Measurements from ENCODE around the gene HSPA5. TPM values are rescaled to one million over a fixed set of nuclear protein-coding genes. Genes with fewer than 3 reads are reported as not detected.

Gene HSPA5
- total RNA-seq, 1 experiment from 2014 or later, result 438 TPM

DNA sequence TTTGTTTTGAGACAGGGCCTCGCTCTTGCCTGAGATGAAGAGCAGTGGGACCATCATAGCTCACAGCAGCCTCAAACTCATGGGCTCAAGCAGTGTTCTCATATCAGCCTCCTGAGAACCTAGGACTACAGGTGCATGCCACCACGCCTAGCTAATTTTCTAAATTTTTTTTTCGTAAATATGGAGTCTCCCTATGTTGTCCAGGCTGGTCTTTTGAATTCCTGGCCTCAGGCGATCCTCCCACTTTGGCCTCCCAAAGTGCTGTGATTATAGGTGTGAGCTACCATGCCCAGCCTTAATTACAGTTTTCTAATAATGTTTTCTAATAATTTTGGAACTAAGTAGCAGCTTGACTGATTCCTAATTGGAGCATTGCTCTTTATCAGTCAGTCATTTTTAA lies 35.6 kb upstream of the HSPA5 start:
- H3K4me2 ChIP-seq (ENCODE audit: low read length), result no peak overlapping the region
- no TSS peak for BruUV-seq (replicated peaks)
- no peaks in the 10 kb centered on the region for H3K27me3 ChIP-seq (ENCODE audit: insufficient read depth, low read length)
- no peak overlapping the region for H3K4me3 ChIP-seq (replicated peaks in 1 of 2; ENCODE audit: low read depth in 1 of 2, low read length in 2 of 2)
- DNase-seq (ENCODE audit: low read depth, low spot score) (no peak), ATAC-seq (no peak)
- no peak overlapping the region for H3K9ac ChIP-seq (ENCODE audit: low read length)
- no peaks in the 10 kb centered on the region for H4K20me1 ChIP-seq (ENCODE audit: insufficient read depth)
- ChIA-PET POLR2A (interaction anchor here (1.7 kb wide), 1 partner anchor 35 kb away, joined by 10 read pairs; the partner anchor contains the start of gene HSPA5), CTCF (no interaction called here), RAD21 (ENCODE audit: low non-redundant PET in 1 of 2, low total read pairs in 2 of 2, uncharacterized antibody in 2 of 2, unreplicated experiment in 2 of 2) (no interaction called here)
- no peaks in the 10 kb centered on the region for H3K4me1 ChIP-seq (ENCODE audit: control insufficient read depth in 1 of 2, insufficient read depth in 2 of 2, low read length in 2 of 2)
- H3K27ac ChIP-seq (ENCODE audit: low read depth, low read length), result no peak overlapping the region
- intact Hi-C loops (cut with micrococcal nuclease), result loop anchor here (5.0 kb wide), 1 partner anchor 86 kb away; no protein-coding TSS in a partner anchor
- no peaks in the 10 kb centered on the region for H3K9me2 ChIP-seq (ENCODE audit: insufficient read depth)
- TF ChIP-seq CEBPB (IDR thresholded peaks at IDR 0.05; ENCODE audit: low read depth) (no peak), EZH2 (IDR thresholded peaks at IDR 0.05) (no peak), YY1 (IDR thresholded peaks at IDR 0.05; ENCODE audit: extremely low read depth, insufficient replicate concordance, low read depth, low read length) (no peak)
- peaks cover 95% of the 10 kb centered on the region for H3K79me2 ChIP-seq (ENCODE audit: insufficient read depth, low read length)
- no peaks in the 10 kb centered on the region for H3K36me3 ChIP-seq (ENCODE audit: control insufficient read depth in 1 of 2, insufficient read depth in 2 of 2, low read length in 2 of 2)
- H3K9me3 ChIP-seq (ENCODE audit: control insufficient read depth in 1 of 2, insufficient read depth in 1 of 2, low read depth in 1 of 2, low read length in 2 of 2), result no peaks in the 10 kb centered on the region
- no peak overlapping the region for H2AFZ ChIP-seq (ENCODE audit: low read depth, low read length, poor library complexity, severe bottlenecking)

DNA sequence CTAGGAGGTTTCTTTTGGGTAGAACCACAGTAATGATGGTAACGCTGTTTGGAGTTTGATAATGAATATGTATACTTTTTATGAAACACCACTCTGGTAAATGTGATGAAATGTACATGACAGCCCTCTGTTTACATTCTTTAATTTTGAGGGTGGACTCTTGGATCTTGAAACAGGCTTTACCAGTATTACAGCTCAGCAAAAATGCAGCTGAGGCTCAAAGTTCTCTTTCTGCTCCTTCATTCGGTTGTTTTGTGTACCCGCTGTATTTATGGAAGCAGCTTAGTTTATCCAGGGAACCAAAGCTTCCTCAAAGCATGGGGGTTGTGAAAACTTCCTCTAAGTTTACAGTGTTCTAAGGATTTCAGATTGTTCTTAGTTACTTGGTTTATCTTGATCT lies 31.6 kb upstream of the HSPA5 start:
- H3K27me3 ChIP-seq (ENCODE audit: insufficient read depth, low read length), result no peaks in the 10 kb centered on the region
- CTCF ChIA-PET, result interaction anchor here (1.5 kb wide), 1 partner anchor 11 kb away, joined by 4 read pairs; the partner anchor contains the start of gene GAPVD1
- no peak overlapping the region for H3K27ac ChIP-seq (ENCODE audit: low read depth, low read length)
- DNase-seq (ENCODE audit: low read depth, low spot score) (no peak), ATAC-seq (no peak)
- no peak overlapping the region for H3K4me2 ChIP-seq (ENCODE audit: low read length)
- no peaks in the 10 kb centered on the region for H3K36me3 ChIP-seq (ENCODE audit: control insufficient read depth in 1 of 2, insufficient read depth in 2 of 2, low read length in 2 of 2)
- intact Hi-C loops (cut with micrococcal nuclease), result no loop called here
- TF ChIP-seq CEBPB (IDR thresholded peaks at IDR 0.05; ENCODE audit: low read depth) (no peak), ZNF274 (IDR thresholded peaks at IDR 0.05; ENCODE audit: low read depth, low read length) (no peak), ELF1 (IDR thresholded peaks at IDR 0.05; ENCODE audit: borderline replicate concordance, low read depth) (no peak), SRF (IDR thresholded peaks at IDR 0.05; ENCODE audit: low read depth) (no peak), EGR1 (IDR thresholded peaks at IDR 0.05; ENCODE audit: low read depth) (no peak), SIN3A (IDR thresholded peaks at IDR 0.05; ENCODE audit: low read depth) (no peak), JUND (IDR thresholded peaks at IDR 0.05) (no peak), CBX3 (IDR thresholded peaks at IDR 0.05; ENCODE audit: low read depth) (no peak), POLR2AphosphoS5 (IDR thresholded peaks at IDR 0.05; ENCODE audit: low read depth, low read length) (no peak), SP1 (IDR thresholded peaks at IDR 0.05; ENCODE audit: low read depth) (no peak), YY1 (IDR thresholded peaks at IDR 0.05; ENCODE audit: extremely low read depth, insufficient replicate concordance, low read depth, low read length) (no peak)
- TF ChIP-seq, protein P1, sequence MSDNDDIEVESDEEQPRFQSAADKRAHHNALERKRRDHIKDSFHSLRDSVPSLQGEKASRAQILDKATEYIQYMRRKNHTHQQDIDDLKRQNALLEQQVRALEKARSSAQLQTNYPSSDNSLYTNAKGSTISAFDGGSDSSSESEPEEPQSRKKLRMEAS (IDR thresholded peaks at IDR 0.05), result no peak
- no peaks in the 10 kb centered on the region for H4K20me1 ChIP-seq (ENCODE audit: insufficient read depth)
- POLR2A ChIA-PET, result no interaction called here
- H3K4me3 ChIP-seq (replicated peaks in 1 of 2; ENCODE audit: low read depth in 1 of 2, low read length in 2 of 2), result no peak overlapping the region
- peaks cover 95% of the 10 kb centered on the region for H3K79me2 ChIP-seq (ENCODE audit: insufficient read depth, low read length)
- H3K9me2 ChIP-seq (ENCODE audit: insufficient read depth), result no peaks in the 10 kb centered on the region
- H2AFZ ChIP-seq (ENCODE audit: low read depth, low read length, poor library complexity, severe bottlenecking), result no peak overlapping the region
- H3K4me1 ChIP-seq (ENCODE audit: control insufficient read depth in 1 of 2, insufficient read depth in 2 of 2, low read length in 2 of 2), result no peaks in the 10 kb centered on the region
- H3K9me3 ChIP-seq (ENCODE audit: control insufficient read depth in 1 of 2, insufficient read depth in 1 of 2, low read depth in 1 of 2, low read length in 2 of 2), result no peaks in the 10 kb centered on the region
- H3K9ac ChIP-seq (ENCODE audit: low read length), result no peak overlapping the region
- no TSS peak for BruUV-seq (replicated peaks)
- RAD21 ChIA-PET (ENCODE audit: low non-redundant PET in 1 of 2, low total read pairs in 2 of 2, uncharacterized antibody in 2 of 2, unreplicated experiment in 2 of 2), result no interaction called here
